Osteocyte (in vitro differentiated cells): ENCODE measurements around the gene HYKK. TPM values are rescaled to one million over a fixed set of nuclear protein-coding genes. Genes with fewer than 3 reads are reported as not detected.
"Not testable (repeated sequence)": the region's sequence is repeated elsewhere in the genome, so short reads cannot be mapped to it uniquely, and the experiment has no call there.

Experiments used
- DNase-seq: peaks from one replicate; pipeline ENCODE4 v3.0.0; 2021; ENCODE audit warnings: mixed read lengths; ENCODE audit not compliant: unreplicated experiment; ENCODE audit errors: extremely low spot score
- H3K27ac Mint-ChIP-seq: one replicate; pipeline ENCODE4 v1.8.0; 2021; ENCODE audit warnings: mild to moderate bottlenecking, mixed read lengths; ENCODE audit not compliant: unreplicated experiment
- H3K27me3 Mint-ChIP-seq: one replicate; pipeline ENCODE4 v1.8.0; 2021; ENCODE audit warnings: mixed read lengths; ENCODE audit not compliant: unreplicated experiment
- H3K36me3 Mint-ChIP-seq: one replicate; pipeline ENCODE4 v1.8.0; 2021; ENCODE audit warnings: mixed read lengths; ENCODE audit not compliant: unreplicated experiment
- H3K4me1 Mint-ChIP-seq: one replicate; pipeline ENCODE4 v1.8.0; 2021; ENCODE audit warnings: mixed read lengths; ENCODE audit not compliant: unreplicated experiment
- H3K4me3 Mint-ChIP-seq: one replicate; pipeline ENCODE4 v1.8.0; 2021; ENCODE audit warnings: mild to moderate bottlenecking, moderate library complexity, mixed read lengths; ENCODE audit not compliant: unreplicated experiment
- H3K9me3 Mint-ChIP-seq: one replicate; pipeline ENCODE4 v1.8.0; 2021; ENCODE audit warnings: mixed read lengths; ENCODE audit not compliant: unreplicated experiment
- total RNA-seq: library from RNA; stranded (reverse); gene quantifications from 2 replicates; pipeline ENCODE4 v1.2.1, GENCODE V29; 2021
- TF ChIP-seq, protein P1 (sequence below): fragments of 200-600 bp; sonication (generic); IDR thresholded peaks from 2 replicates; pipeline ENCODE4 v1.5.0; 2021; ENCODE audit warnings: antibody characterized with exemption, mild to moderate bottlenecking, moderate library complexity

The HYKK gene
- total RNA-seq, 1 donor from 2014 or later: 3.4 TPM

DNA sequence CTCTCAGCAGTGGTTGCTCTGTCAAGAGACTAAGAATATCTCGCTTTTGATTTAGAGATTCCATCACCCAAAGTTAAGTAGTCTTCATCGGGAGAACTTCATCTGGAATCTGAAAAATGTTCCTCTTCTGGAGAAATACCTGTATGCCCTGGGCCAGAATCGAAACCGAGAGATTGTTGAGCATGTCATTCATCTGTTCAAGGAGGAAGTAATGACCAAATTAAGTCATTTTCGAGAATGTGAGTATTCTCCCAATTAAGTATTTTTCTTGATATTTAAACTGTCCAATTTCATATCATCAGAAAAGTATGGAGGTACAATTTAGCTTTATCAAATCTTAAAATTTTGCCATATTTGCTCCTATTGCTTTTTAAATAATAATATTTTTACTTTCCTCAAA lies 19.9 kb downstream of the HYKK start:
- TF ChIP-seq, protein P1, sequence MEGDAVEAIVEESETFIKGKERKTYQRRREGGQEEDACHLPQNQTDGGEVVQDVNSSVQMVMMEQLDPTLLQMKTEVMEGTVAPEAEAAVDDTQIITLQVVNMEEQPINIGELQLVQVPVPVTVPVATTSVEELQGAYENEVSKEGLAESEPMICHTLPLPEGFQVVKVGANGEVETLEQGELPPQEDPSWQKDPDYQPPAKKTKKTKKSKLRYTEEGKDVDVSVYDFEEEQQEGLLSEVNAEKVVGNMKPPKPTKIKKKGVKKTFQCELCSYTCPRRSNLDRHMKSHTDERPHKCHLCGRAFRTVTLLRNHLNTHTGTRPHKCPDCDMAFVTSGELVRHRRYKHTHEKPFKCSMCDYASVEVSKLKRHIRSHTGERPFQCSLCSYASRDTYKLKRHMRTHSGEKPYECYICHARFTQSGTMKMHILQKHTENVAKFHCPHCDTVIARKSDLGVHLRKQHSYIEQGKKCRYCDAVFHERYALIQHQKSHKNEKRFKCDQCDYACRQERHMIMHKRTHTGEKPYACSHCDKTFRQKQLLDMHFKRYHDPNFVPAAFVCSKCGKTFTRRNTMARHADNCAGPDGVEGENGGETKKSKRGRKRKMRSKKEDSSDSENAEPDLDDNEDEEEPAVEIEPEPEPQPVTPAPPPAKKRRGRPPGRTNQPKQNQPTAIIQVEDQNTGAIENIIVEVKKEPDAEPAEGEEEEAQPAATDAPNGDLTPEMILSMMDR: no peak
- peaks cover 2% of the 10 kb centered on the region for H3K36me3 Mint-ChIP-seq
- H3K27ac Mint-ChIP-seq: no peak overlapping the region
- H3K27me3 Mint-ChIP-seq: no peaks in the 10 kb centered on the region
- no peak overlapping the region for H3K4me3 Mint-ChIP-seq
- H3K9me3 Mint-ChIP-seq: no peaks in the 10 kb centered on the region
- DNase-seq: no peak
- no peaks in the 10 kb centered on the region for H3K4me1 Mint-ChIP-seq

- Mint-ChIP-seq H3K36me3 (no peaks in the 10 kb centered on the region), H3K4me1 (no peaks in the 10 kb centered on the region), H3K9me3 (no peaks in the 10 kb centered on the region), H3K4me3 (no peak overlapping the region), H3K27me3 (no peaks in the 10 kb centered on the region), H3K27ac (no peak overlapping the region)
- no peak for DNase-seq
- TF ChIP-seq, protein P1: no peak
These were observed 26.0 kb downstream of the HYKK start for GRCh38 chr15:78533331-78533730.

DNA sequence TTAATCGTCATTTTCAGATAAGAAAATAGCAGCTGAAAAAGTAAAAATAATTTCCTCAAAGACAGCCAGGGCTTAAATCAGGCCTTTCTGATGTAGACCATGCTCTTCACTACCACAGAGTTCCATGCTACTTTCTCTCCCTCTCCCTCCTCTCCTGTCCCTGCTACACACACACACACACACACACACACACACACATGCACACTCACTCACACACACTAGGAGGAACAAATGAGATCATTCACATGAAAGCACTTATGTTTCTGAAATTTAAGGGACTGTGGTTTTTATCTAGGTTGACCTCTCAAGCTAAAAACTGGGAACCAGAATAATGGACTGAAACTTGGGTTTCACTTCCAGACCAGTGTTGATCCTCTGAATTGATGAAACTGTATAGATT lies 28.8 kb downstream of the HYKK start:
- H3K27ac Mint-ChIP-seq: no peak overlapping the region

GRCh38 chr15:78537266-78537905 lies 30.0 kb downstream of the HYKK start:
- no peak overlapping the region for H3K4me3 Mint-ChIP-seq

More for the DNA sequence above, 28.8 kb downstream of the HYKK start:
- Mint-ChIP-seq H3K27me3 (no peaks in the 10 kb centered on the region), H3K4me3 (no peak overlapping the region), H3K36me3 (no peaks in the 10 kb centered on the region), H3K4me1 (peaks cover 6% of the 10 kb centered on the region), H3K9me3 (no peaks in the 10 kb centered on the region)
- no peak for DNase-seq
- TF ChIP-seq, protein P1: no peak

DNA sequence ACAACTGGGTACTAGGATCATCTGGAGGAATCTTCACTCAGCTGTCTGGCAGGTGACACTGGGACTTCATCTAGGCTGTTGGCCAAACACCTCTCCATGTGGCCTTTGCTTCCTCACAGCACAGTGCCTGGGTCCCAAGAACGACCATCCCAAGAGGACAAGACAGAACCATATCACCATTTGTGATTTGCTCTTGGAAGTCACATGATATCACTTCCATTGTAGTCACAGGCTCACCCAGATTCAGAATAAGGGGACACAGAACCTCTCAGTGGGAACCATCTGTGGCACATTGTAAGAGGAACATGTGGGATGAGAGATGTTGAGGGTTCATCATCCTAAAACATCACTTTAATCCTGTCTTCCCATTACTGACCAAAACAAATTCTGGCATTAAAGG lies 31.0 kb downstream of the HYKK start:
- DNase-seq: no peak
- TF ChIP-seq, protein P1: no peak
- Mint-ChIP-seq H3K4me1 (peaks cover 19% of the 10 kb centered on the region), H3K27me3 (no peaks in the 10 kb centered on the region), H3K9me3 (no peaks in the 10 kb centered on the region), H3K27ac (no peak overlapping the region), H3K4me3 (no peak overlapping the region), H3K36me3 (peaks cover 7% of the 10 kb centered on the region)

More at GRCh38 chr15:78537266-78537905, 30.0 kb downstream of the HYKK start:
- no peaks in the 10 kb centered on the region for H3K9me3 Mint-ChIP-seq
- peaks cover 3% of the 10 kb centered on the region for H3K36me3 Mint-ChIP-seq
- TF ChIP-seq, protein P1: no peak
- DNase-seq: no peak
- no peak overlapping the region for H3K27ac Mint-ChIP-seq
- no peaks in the 10 kb centered on the region for H3K27me3 Mint-ChIP-seq
- H3K4me1 Mint-ChIP-seq: peaks cover 17% of the 10 kb centered on the region

DNA sequence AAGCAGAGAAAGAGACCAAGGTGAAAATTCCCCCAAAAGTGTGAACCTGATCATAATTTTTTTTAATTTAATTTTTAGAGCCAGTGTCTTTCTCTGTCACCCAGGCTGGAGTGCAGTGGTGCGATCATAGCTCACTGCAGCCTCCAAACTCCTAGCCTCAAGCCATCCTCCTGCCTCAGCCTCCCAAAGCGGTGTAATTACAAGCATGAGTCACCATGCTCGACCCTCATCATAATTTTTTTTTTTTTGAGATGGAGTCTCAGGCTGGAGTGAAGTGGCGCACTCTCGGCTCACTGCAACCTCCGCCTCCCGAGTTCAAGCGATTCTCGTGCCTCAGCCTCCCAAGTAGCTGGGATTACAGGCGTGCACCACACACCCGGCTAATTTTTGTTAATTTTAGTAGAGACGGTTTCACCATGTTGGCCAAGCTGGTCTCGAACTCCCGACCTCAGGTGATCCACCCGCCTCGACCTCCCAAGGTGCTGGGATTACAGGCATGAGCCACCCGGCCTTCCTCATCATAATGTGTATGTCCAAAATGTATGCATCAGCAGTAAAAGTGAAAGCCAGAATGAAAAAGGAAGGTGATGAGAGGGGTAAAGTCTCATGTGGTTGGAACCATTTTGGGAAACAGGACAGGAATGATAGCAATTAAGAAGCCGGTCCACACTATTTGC lies 32.2 kb downstream of the HYKK start:
- Mint-ChIP-seq H3K4me1 (peaks cover 22% of the 10 kb centered on the region), H3K36me3 (peaks cover 11% of the 10 kb centered on the region), H3K4me3 (peak overlapping the region; percentile 99), H3K27ac (peak overlapping the region; percentile 100)
- not testable (repeated sequence) for H3K9me3 Mint-ChIP-seq, H3K27me3 Mint-ChIP-seq
- DNase-seq: peak; percentile 57
